ENCODE data around the gene TMEM205. TPM values are rescaled to one million over a fixed set of nuclear protein-coding genes. Genes with fewer than 3 reads are reported as not detected.

TMEM205 gene
- total RNA-seq, 2 experiments from 2014 or later, result 23.6 to 29.6 TPM

DNA sequence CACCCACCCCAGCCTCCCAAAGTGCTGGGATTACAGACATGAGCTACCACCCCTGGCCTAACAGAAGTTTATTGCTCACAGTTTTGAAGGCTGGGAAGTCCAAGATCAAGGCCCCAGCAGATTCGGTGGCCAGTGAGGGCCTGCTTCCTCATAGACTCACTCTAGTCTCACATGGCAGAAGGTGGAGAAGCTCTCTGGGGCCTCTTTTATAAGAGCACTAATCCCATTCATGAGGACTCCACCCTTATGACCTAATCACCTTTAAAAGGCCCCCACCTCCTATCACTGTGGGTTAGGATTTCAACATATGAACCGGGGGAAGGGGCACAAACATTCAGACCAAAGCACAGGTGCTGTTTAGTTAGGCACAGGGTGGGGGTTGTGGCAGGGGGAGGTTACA is 21.5 kb upstream of the TMEM205 start:
- ChIA-PET CTCF (interaction anchor here (1.9 to 2.3 kb wide), 2 partner anchors 14 to 115 kb away, joined by 7 to 11 read pairs; no protein-coding TSS in a partner anchor), POLR2A (interaction anchor here (2.6 kb wide), 1 partner anchor 14 kb away, joined by 6 read pairs; no protein-coding TSS in a partner anchor)
- H3K4me3 Mint-ChIP-seq, result no peak overlapping the region
- no peaks in the 10 kb centered on the region for H3K27me3 Mint-ChIP-seq (ENCODE audit: low read depth)
- H3K36me3 Mint-ChIP-seq (ENCODE audit: low read depth), result peaks cover 4% of the 10 kb centered on the region
- H3K9me3 Mint-ChIP-seq (ENCODE audit: insufficient read depth), result no peaks in the 10 kb centered on the region
- no peaks in the 10 kb centered on the region for H3K4me1 Mint-ChIP-seq (ENCODE audit: low read depth)
- DNase-seq (no peak), ATAC-seq (no peak)
- H3K27ac Mint-ChIP-seq, result no peak overlapping the region

- no peak for DNase-seq
- Mint-ChIP-seq H3K27ac (no peak overlapping the region), H3K4me3 (no peak overlapping the region), H3K27me3 (ENCODE audit: low read depth) (no peaks in the 10 kb centered on the region), H3K4me1 (ENCODE audit: low read depth) (no peaks in the 10 kb centered on the region), H3K9me3 (ENCODE audit: insufficient read depth) (no peaks in the 10 kb centered on the region), H3K36me3 (ENCODE audit: low read depth) (peaks cover 4% of the 10 kb centered on the region)
- POLR2A ChIA-PET, result no interaction called here
- CTCF ChIA-PET, result no interaction called here
- no peak for ATAC-seq
Observed at GRCh38 chr19:11365557-11366117, 19.6 kb upstream of the TMEM205 start.

DNA sequence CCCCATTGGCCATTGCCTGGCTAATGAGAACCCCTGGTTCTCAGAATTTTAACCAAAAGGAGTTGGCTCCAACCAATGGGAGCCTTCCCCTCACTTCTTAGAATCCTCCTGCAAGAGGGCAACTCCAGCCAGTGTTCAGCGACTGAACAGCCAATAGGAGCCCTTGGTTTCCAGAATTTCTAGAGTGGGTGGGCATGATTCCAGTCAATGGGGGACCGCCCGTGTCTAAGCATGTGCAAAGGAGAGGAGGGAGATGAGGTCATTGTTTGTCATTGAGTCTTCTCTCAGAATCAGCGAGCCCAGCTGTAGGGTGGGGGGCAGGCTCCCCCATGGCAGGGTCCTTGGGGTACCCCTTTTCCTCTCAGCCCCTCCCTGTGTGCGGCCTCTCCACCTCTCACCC is 18.9 kb upstream of the TMEM205 start:
- ChIA-PET POLR2A (no interaction called here), CTCF (no interaction called here)
- no peaks in the 10 kb centered on the region for H3K27me3 Mint-ChIP-seq (ENCODE audit: low read depth)

GRCh38 chr19:11364296-11364904 is 18.3 kb upstream of the TMEM205 start:
- no peak for ATAC-seq
- Mint-ChIP-seq H3K27ac (no peak overlapping the region), H3K4me1 (ENCODE audit: low read depth) (no peaks in the 10 kb centered on the region), H3K4me3 (no peak overlapping the region), H3K36me3 (ENCODE audit: low read depth) (peaks cover 3% of the 10 kb centered on the region), H3K27me3 (ENCODE audit: low read depth) (no peaks in the 10 kb centered on the region), H3K9me3 (ENCODE audit: insufficient read depth) (no peaks in the 10 kb centered on the region)
- POLR2A ChIA-PET, result no interaction called here
- CTCF ChIA-PET, result no interaction called here
- DNase-seq, result no peak

More for the DNA sequence above, 18.9 kb upstream of the TMEM205 start:
- Mint-ChIP-seq H3K36me3 (ENCODE audit: low read depth) (peaks cover 4% of the 10 kb centered on the region), H3K4me3 (no peak overlapping the region), H3K9me3 (ENCODE audit: insufficient read depth) (no peaks in the 10 kb centered on the region), H3K27ac (no peak overlapping the region), H3K4me1 (ENCODE audit: low read depth) (no peaks in the 10 kb centered on the region)
- no peak for DNase-seq
- ATAC-seq, result no peak

GRCh38 chr19:11363881-11364280 is 17.8 kb upstream of the TMEM205 start:
- H3K36me3 Mint-ChIP-seq (ENCODE audit: low read depth), result no peaks in the 10 kb centered on the region
- ATAC-seq, result no peak
- no peaks in the 10 kb centered on the region for H3K27me3 Mint-ChIP-seq (ENCODE audit: low read depth)
- H3K4me3 Mint-ChIP-seq, result no peak overlapping the region
- no peak for DNase-seq
- CTCF ChIA-PET, result no interaction called here
- no peaks in the 10 kb centered on the region for H3K9me3 Mint-ChIP-seq (ENCODE audit: insufficient read depth)
- H3K4me1 Mint-ChIP-seq (ENCODE audit: low read depth), result no peaks in the 10 kb centered on the region
- H3K27ac Mint-ChIP-seq, result no peak overlapping the region
- POLR2A ChIA-PET, result no interaction called here

GRCh38 chr19:11361771-11362731 is 16.0 kb upstream of the TMEM205 start:
- ATAC-seq (no peak), DNase-seq (no peak)
- ChIA-PET POLR2A (no interaction called here), CTCF (no interaction called here)
- no peaks in the 10 kb centered on the region for H3K36me3 Mint-ChIP-seq (ENCODE audit: low read depth)
- no peak overlapping the region for H3K4me3 Mint-ChIP-seq
- no peaks in the 10 kb centered on the region for H3K27me3 Mint-ChIP-seq (ENCODE audit: low read depth)
- no peaks in the 10 kb centered on the region for H3K4me1 Mint-ChIP-seq (ENCODE audit: low read depth)
- no peaks in the 10 kb centered on the region for H3K9me3 Mint-ChIP-seq (ENCODE audit: insufficient read depth)
- no peak overlapping the region for H3K27ac Mint-ChIP-seq

GRCh38 chr19:11361037-11361770 is 15.1 kb upstream of the TMEM205 start:
- H3K27me3 Mint-ChIP-seq (ENCODE audit: low read depth), result peaks cover 3% of the 10 kb centered on the region
- H3K4me3 Mint-ChIP-seq, result no peak overlapping the region
- peaks cover 2% of the 10 kb centered on the region for H3K4me1 Mint-ChIP-seq (ENCODE audit: low read depth)
- ChIA-PET POLR2A (no interaction called here), CTCF (no interaction called here)
- DNase-seq, result no peak
- no peak for ATAC-seq
- H3K36me3 Mint-ChIP-seq (ENCODE audit: low read depth), result no peaks in the 10 kb centered on the region
- H3K27ac Mint-ChIP-seq, result no peak overlapping the region
- H3K9me3 Mint-ChIP-seq (ENCODE audit: insufficient read depth), result no peaks in the 10 kb centered on the region

GRCh38 chr19:11359421-11359820 is 13.4 kb upstream of the TMEM205 start:
- H3K4me3 Mint-ChIP-seq, result no peak overlapping the region
- no peaks in the 10 kb centered on the region for H3K36me3 Mint-ChIP-seq (ENCODE audit: low read depth)
- H3K27me3 Mint-ChIP-seq (ENCODE audit: low read depth), result peaks cover 10% of the 10 kb centered on the region
- DNase-seq (no peak), ATAC-seq (no peak)
- ChIA-PET CTCF (no interaction called here), POLR2A (interaction anchor here (0.9 kb wide), 1 partner anchor 47 kb away, joined by 3 read pairs; no protein-coding TSS in a partner anchor)
- H3K9me3 Mint-ChIP-seq (ENCODE audit: insufficient read depth), result no peaks in the 10 kb centered on the region
- H3K27ac Mint-ChIP-seq, result no peak overlapping the region
- H3K4me1 Mint-ChIP-seq (ENCODE audit: low read depth), result peaks cover 11% of the 10 kb centered on the region

- no peaks in the 10 kb centered on the region for H3K9me3 Mint-ChIP-seq (ENCODE audit: insufficient read depth)
- ChIA-PET POLR2A (interaction anchor here (0.7 kb wide), 1 partner anchor 1042 kb away, joined by 3 read pairs; no protein-coding TSS in a partner anchor), CTCF (no interaction called here)
- peaks cover 10% of the 10 kb centered on the region for H3K27me3 Mint-ChIP-seq (ENCODE audit: low read depth)
- ATAC-seq (no peak), DNase-seq (no peak)
- H3K27ac Mint-ChIP-seq, result no peak overlapping the region
- H3K4me1 Mint-ChIP-seq (ENCODE audit: low read depth), result peaks cover 13% of the 10 kb centered on the region
- H3K36me3 Mint-ChIP-seq (ENCODE audit: low read depth), result no peaks in the 10 kb centered on the region
- H3K4me3 Mint-ChIP-seq, result no peak overlapping the region
Observed at GRCh38 chr19:11356676-11357550, 10.8 kb upstream of the TMEM205 start.

DNA sequence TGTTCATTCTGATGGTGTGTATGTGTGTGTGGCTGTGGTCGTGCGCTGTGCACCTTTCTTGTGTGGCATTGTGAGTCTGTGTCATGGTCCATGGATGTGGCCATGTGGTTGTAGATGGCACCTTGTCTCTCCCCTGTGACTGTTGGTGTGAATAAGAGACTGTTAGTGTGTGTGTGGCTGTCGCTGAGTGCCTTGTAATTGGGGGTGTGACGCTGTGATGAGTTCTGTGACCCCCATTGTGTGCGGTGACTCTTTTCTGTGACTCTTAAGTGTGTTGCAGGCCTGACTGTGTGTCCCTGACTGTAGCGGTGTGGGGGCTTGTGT is 10.0 kb upstream of the TMEM205 start:
- H3K9me3 Mint-ChIP-seq (ENCODE audit: insufficient read depth), result no peaks in the 10 kb centered on the region
- H3K4me1 Mint-ChIP-seq (ENCODE audit: low read depth), result peaks cover 13% of the 10 kb centered on the region
- peaks cover 10% of the 10 kb centered on the region for H3K27me3 Mint-ChIP-seq (ENCODE audit: low read depth)
- no peak for ATAC-seq
- POLR2A ChIA-PET, result no interaction called here
- H3K4me3 Mint-ChIP-seq, result peak overlapping the region; percentile 8
- no peaks in the 10 kb centered on the region for H3K36me3 Mint-ChIP-seq (ENCODE audit: low read depth)
- CTCF ChIA-PET, result no interaction called here
- no peak for DNase-seq
- no peak overlapping the region for H3K27ac Mint-ChIP-seq
